H9 (cell line): ENCODE data around the gene CRYGS. TPM values are rescaled to one million over a fixed set of nuclear protein-coding genes. Genes with fewer than 3 reads are reported as not detected.

ENCODE experiments used
- DNase-seq: peaks from one replicate; pipeline ENCODE4 v3.0.0-alpha.2; 2017
- H2AFZ ChIP-seq: one replicate; pipeline ENCODE4 v1.6.1; 2013; ENCODE audit warnings: mild to moderate bottlenecking, low read length, control low read depth, moderate library complexity
- H2AK5ac ChIP-seq: 2 replicates; pipeline ENCODE4 v1.6.1; 2013; ENCODE audit warnings: low read length, control low read depth, mixed read lengths; ENCODE audit not compliant: insufficient read length
- H2BK120ac ChIP-seq: one replicate; pipeline ENCODE4 v1.6.1; 2013; ENCODE audit warnings: low read depth, mild to moderate bottlenecking, low read length, control low read depth, inconsistent platforms; ENCODE audit not compliant: poor library complexity, severe bottlenecking
- H2BK12ac ChIP-seq: 2 replicates; pipeline ENCODE4 v1.6.1; 2013; ENCODE audit warnings: low read length, control low read depth, mixed read lengths, low read depth; ENCODE audit not compliant: insufficient read length
- H2BK15ac ChIP-seq: 2 replicates; pipeline ENCODE4 v1.6.1; 2013; ENCODE audit warnings: low read depth, low read length, control low read depth
- H2BK20ac ChIP-seq: one replicate; pipeline ENCODE4 v1.6.1; 2013; ENCODE audit warnings: low read depth, mild to moderate bottlenecking, low read length, control low read depth, inconsistent platforms; ENCODE audit not compliant: poor library complexity, severe bottlenecking
- H2BK5ac ChIP-seq: 2 replicates; pipeline ENCODE4 v1.6.1; 2013; ENCODE audit warnings: low read length, control low read depth, mixed read lengths; ENCODE audit not compliant: insufficient read length
- H3K14ac ChIP-seq: 2 replicates; pipeline ENCODE4 v1.6.1; 2013; ENCODE audit warnings: low read length, control low read depth; ENCODE audit not compliant: insufficient read depth
- H3K18ac ChIP-seq: 2 replicates; pipeline ENCODE4 v1.6.1; 2013; ENCODE audit warnings: low read depth, mild to moderate bottlenecking, mixed read lengths, low read length, control low read depth; ENCODE audit not compliant: insufficient read length
- H3K23ac ChIP-seq: 2 replicates; pipeline ENCODE4 v1.6.1; 2013; ENCODE audit warnings: low read length, control low read depth, mixed read lengths, low read depth; ENCODE audit not compliant: insufficient read length
- H3K23me2 ChIP-seq: 2 replicates; pipeline ENCODE4 v1.6.1; 2013; ENCODE audit warnings: low read depth, mild to moderate bottlenecking, mixed read lengths, low read length, control low read depth; ENCODE audit not compliant: insufficient read length, poor library complexity, severe bottlenecking
- H3K27ac ChIP-seq: 2 replicates; pipeline ENCODE4 v1.5.1; 2013; ENCODE audit warnings: low read length, control low read depth, mixed read lengths, low read depth; ENCODE audit not compliant: insufficient read length
- H3K27me3 ChIP-seq: 2 replicates; pipeline ENCODE4 v1.6.1; 2013; ENCODE audit warnings: low read length, control low read depth, inconsistent platforms; ENCODE audit not compliant: insufficient read depth
- H3K4ac ChIP-seq: 2 replicates; pipeline ENCODE4 v1.6.1; 2013; ENCODE audit warnings: low read depth, mild to moderate bottlenecking, control low read depth, inconsistent platforms, low read length, moderate library complexity
- H3K4me1 ChIP-seq: 2 replicates; pipeline ENCODE4 v1.6.1; 2013; ENCODE audit warnings: low read length, control low read depth, inconsistent platforms; ENCODE audit not compliant: insufficient read depth
- H3K4me2 ChIP-seq: 2 replicates; pipeline ENCODE4 v1.6.1; 2013; ENCODE audit warnings: low read length, control low read depth, mixed read lengths; ENCODE audit not compliant: insufficient read length, insufficient read depth
- H3K56ac ChIP-seq: 2 replicates; pipeline ENCODE4 v1.6.1; 2013; ENCODE audit warnings: low read depth, mild to moderate bottlenecking, mixed read lengths, low read length, control low read depth; ENCODE audit not compliant: insufficient read length
- H3K79me1 ChIP-seq: 2 replicates; pipeline ENCODE4 v1.6.1; 2013; ENCODE audit warnings: low read depth, mild to moderate bottlenecking, moderate library complexity, low read length, control low read depth, inconsistent platforms; ENCODE audit not compliant: insufficient read depth, poor library complexity, severe bottlenecking
- H3K79me2 ChIP-seq: 2 replicates; pipeline ENCODE4 v1.6.1; 2013; ENCODE audit warnings: low read length, control low read depth, inconsistent platforms; ENCODE audit not compliant: insufficient read depth
- H3K9ac ChIP-seq: 2 replicates; pipeline ENCODE4 v1.6.1; 2013; ENCODE audit warnings: low read length, control low read depth, mixed read lengths; ENCODE audit not compliant: insufficient read length; ENCODE audit errors: extremely low read depth
- H3K9me3 ChIP-seq: one replicate; pipeline ENCODE4 v1.6.1; 2013; ENCODE audit warnings: low read depth, low read length, inconsistent platforms; ENCODE audit not compliant: control insufficient read depth
- H3T11ph ChIP-seq: one replicate; pipeline ENCODE4 v1.6.1; 2013; ENCODE audit warnings: mild to moderate bottlenecking, low read length, control low read depth, inconsistent platforms
- H4K20me1 ChIP-seq: one replicate; pipeline ENCODE4 v1.6.1; 2013; ENCODE audit not compliant: control insufficient read depth, insufficient read length, insufficient read depth
- H4K5ac ChIP-seq: 2 replicates; pipeline ENCODE4 v1.6.1; 2013; ENCODE audit warnings: low read depth, mild to moderate bottlenecking, mixed read lengths, low read length, control low read depth; ENCODE audit not compliant: insufficient read length
- H4K8ac ChIP-seq: replicated peaks from 2 replicates; pipeline ENCODE4 v1.6.1; 2013; ENCODE audit warnings: low read length, control low read depth, mixed read lengths, low read depth; ENCODE audit not compliant: insufficient read length
- H4K91ac ChIP-seq: 2 replicates; pipeline ENCODE4 v1.6.1; 2013; ENCODE audit warnings: low read depth, mild to moderate bottlenecking, moderate library complexity, mixed read lengths, low read length, control low read depth; ENCODE audit not compliant: insufficient read length
- H3K27ac Mint-ChIP-seq, 3 experiments: 2 replicates in 2 of 3; 3 replicates in 1 of 3; pipeline ENCODE4 v1.8.0; 2020 to 2021; ENCODE audit warnings: mixed read lengths in 3 of 3, mild to moderate bottlenecking in 1 of 3, moderate library complexity in 1 of 3
- H3K27me3 Mint-ChIP-seq: 2 replicates; pipeline ENCODE4 v1.8.0; 2021; ENCODE audit warnings: low read depth, mild to moderate bottlenecking, moderate library complexity, mixed read lengths
- H3K36me3 Mint-ChIP-seq, 3 experiments: 2 replicates in 2 of 3; 3 replicates in 1 of 3; pipeline ENCODE4 v1.8.0; 2020 to 2021; ENCODE audit warnings: low read depth in 3 of 3, mixed read lengths in 3 of 3; ENCODE audit not compliant: insufficient read depth in 1 of 3
- H3K4me1 Mint-ChIP-seq, 2 experiments: 2 replicates each; pipeline ENCODE4 v1.8.0; 2020; ENCODE audit warnings: mixed read lengths in 2 of 2
- H3K4me3 Mint-ChIP-seq, 2 experiments: 2 replicates in 1 of 2; 3 replicates in 1 of 2; pipeline ENCODE4 v1.8.0; 2020 to 2021; ENCODE audit warnings: mild to moderate bottlenecking in 2 of 2, mixed read lengths in 2 of 2, moderate library complexity in 1 of 2
- H3K9me3 Mint-ChIP-seq, 2 experiments: 2 replicates in 1 of 2; 3 replicates in 1 of 2; pipeline ENCODE4 v1.8.0; 2020; ENCODE audit warnings: mild to moderate bottlenecking in 2 of 2, mixed read lengths in 2 of 2, moderate library complexity in 1 of 2
- CTCF ChIP-seq: fragments of 200-600 bp; sonication (generic); conservative IDR thresholded peaks from 3 replicates; pipeline ENCODE4 v1.8.0; 2021; ENCODE audit warnings: antibody characterized with exemption, mild to moderate bottlenecking
- WGBS: extraction: QIAGEN DNeasy Blood & Tissue Kit; methylation state at CpG from one replicate; pipeline ENCODE4 v1.1.7; 2013; ENCODE audit warnings: missing lambda C conversion rate, low lambda C conversion rate, mixed read lengths; ENCODE audit not compliant: insufficient read length; ENCODE audit errors: extremely low coverage; 5-methylcytosine and 5-hydroxymethylcytosine counted together
- total RNA-seq: library from RNA; stranded (reverse); gene quantifications from 2 replicates; pipeline ENCODE4 v1.2.1, GENCODE V29; 2021

CRYGS gene
- total RNA-seq, 1 experiment from 2014 or later = 1.0 TPM

- Histone ChIP-seq H3K18ac (no peak overlapping the region), H4K8ac (no peak overlapping the region), H3K27me3 (no peaks in the 10 kb centered on the region), H2BK120ac (no peak overlapping the region), H3K79me1 (no peaks in the 10 kb centered on the region), H3K56ac (no peak overlapping the region), H3K27ac (no peak overlapping the region), H3K14ac (no peak overlapping the region), H3K4me2 (no peak overlapping the region), H2AK5ac (no peak overlapping the region), H2BK15ac (no peak overlapping the region), H4K20me1 (no peaks in the 10 kb centered on the region), H3K9me3 (no peaks in the 10 kb centered on the region), H3K4ac (no peak overlapping the region), H2BK12ac (no peak overlapping the region), H2BK20ac (no peak overlapping the region), H3K23ac (no peak overlapping the region), H4K91ac (no peak overlapping the region), H3K4me1 (peaks cover 2% of the 10 kb centered on the region; the same call in 1 of the 2 replicates), H3T11ph (no peak overlapping the region), H4K5ac (no peak overlapping the region), H2BK5ac (no peak overlapping the region), H2AFZ (no peak overlapping the region), H3K23me2 (no peaks in the 10 kb centered on the region), H3K9ac (no peak overlapping the region), H3K79me2 (no peaks in the 10 kb centered on the region)
- Mint-ChIP-seq H3K27ac (no peak overlapping the region), H3K27me3 (peaks cover 13% of the 10 kb centered on the region), H3K4me1 (peaks cover 3 to 11% of the 10 kb centered on the region in 2 experiments), H3K4me3 (no peak overlapping the region), H3K9me3 (peaks cover 0 to 2% of the 10 kb centered on the region in 2 experiments; a peak in 3 of 5 replicates), H3K36me3 (no peaks in the 10 kb centered on the region; a peak in 1 of 7 replicates)
- DNase-seq = no peak
- no CpG with 5 or more reads among the region's 9 CpGs for WGBS
- no peak for TF ChIP-seq CTCF
These were observed 18.6 kb downstream of the CRYGS start for GRCh38 chr3:186525369-186526255.
